ENCODE results near the gene RPTOR. TPM values are rescaled to one million over a fixed set of nuclear protein-coding genes. Genes with fewer than 3 reads are reported as not detected.
"Not testable (repeated sequence)": the region's sequence is repeated elsewhere in the genome, so short reads cannot be mapped to it uniquely, and the experiment has no call there.

RPTOR gene
- polyA plus RNA-seq, 5 donors, result 13.5 to 23.7 (median 15.7) TPM

DNA sequence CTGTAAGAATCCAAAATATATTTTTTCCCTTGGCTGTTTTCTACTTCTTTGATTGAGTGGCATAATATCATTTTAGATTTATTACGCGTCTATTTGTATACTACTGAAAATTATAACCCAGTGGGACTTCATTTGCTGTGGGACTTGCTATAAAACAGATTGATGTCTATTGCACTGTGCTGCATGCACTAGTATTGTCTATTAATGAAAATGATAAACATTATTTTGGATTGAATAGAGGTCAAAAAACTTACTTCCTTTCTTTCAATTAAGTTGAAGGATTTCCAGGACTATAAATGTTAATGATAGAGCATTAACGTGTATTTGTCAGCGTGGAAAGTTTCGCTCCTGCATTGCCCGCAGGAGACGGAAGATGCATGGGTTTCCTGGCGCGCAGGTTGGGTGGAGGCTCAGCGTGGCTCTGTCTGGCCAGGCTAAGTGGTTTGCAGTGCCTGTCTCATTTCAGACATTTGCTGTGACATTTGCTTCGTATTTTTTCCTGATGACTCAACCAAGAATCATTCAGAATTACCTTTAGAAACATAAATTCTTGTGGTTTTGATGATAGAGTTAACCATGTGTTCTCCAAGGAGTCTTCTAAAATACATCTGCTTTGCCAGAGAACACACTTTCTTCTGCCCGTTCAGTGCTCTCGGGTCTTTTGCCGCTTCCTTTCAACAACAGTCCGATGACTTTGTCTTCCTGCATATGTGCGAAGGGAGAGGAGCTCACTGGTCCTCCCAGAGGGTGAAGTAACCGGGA lies 216.7 kb downstream of the RPTOR start:
- DNase-seq, result no peak

DNA sequence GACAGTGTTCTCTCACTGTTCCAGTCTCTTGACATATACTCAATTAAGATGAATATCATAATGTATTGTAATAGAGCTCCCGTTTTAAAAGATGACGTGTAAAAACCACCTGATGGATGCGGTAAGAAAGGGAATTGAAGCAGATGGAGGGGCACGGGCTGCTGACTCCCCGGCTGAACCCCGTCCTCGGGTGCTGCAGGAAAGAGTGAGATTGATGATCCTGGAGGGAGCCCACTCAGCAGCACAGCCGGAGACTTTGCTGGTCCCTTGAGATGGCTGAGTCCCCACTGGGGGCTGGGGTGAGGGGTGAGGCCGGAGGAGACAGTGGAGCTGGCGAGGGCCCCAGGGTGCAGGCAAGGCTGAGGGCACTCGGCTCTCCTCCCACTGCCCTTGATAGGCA lies 217.4 kb downstream of the RPTOR start:
- DNase-seq, result no peak

DNA sequence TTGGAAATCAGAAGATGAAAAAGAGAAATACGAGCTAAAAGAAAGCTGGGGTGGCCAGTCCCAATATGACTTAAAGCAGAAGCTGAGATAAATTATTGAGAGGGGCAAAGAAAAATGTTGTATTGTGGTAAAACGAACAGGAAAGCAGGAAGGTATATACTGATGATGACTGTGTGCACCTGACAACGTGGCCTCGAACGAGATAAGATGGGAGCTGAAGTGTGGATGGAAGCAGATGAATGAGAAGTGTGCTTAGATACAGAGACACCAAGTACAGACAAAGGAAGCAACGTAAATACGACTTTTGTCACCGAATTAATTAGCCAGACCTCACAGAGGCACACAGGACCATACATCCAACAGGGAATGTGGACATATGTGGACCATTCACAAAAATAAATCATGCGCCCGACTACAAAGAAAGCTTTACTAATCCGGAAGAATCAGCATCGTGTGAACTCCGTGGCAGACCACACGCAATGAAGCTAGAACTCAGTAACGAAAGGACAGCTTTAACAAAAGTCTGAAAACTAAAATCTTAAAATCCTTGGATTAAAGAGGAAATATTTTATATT lies 218.7 kb downstream of the RPTOR start:
- DNase-seq, result no peak

DNA sequence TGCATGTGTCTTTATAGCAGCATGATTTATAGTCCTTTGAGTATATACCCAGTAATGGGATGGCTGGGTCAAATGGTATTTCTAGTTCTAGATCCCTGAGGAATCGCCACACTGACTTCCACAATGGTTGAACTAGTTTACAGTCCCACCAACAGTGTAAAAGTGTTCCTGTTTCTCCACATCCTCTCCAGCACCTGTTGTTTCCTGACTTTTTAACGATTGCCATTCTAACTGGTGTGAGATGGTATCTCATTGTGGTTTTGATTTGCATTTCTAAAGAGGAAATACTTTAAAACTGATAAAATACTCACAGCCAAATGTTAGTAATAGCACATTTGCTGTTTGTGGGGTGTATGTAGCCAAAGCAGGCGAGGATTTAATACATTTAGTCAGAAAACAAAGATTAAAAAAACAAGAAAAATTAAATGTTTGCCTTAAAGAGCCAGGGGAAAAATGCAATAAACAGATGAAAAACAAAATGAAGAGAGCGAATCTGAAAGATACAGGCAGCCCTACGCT lies 220.0 kb downstream of the RPTOR start:
- DNase-seq, result not testable (repeated sequence)

DNA sequence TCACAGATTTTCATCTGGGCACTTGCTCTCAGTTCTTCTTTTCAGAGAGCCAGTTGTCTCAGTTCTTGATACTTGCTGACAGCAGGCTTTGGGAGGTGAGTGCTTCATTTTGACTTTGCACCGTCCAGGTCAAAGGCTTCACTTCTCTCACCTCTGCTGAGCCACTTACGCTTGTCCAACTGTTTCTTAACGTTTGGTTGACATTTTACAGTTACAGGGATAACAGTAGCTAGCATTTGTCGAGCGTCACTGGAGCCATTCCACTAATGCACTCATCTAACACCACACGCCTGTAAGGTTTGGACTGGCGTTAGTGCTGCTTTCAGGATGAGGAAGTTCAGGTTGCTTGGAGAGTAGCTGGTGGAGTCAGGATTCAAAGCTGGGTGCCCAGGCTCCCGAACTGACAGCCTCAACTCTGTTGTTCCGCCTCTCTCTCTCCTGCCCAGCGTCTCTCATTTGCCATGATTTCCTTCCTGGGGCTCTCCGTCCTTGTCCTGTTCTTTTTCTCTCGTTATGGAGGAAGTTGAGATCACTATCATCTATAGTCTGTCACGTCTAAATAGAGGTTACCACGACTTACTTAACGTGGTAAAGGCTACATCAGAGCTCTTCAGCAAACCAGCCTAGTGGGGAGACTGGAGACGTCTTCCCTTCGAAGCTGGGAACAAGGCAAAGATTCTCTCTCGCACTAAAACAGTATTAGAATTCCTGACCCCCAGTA lies 220.8 kb downstream of the RPTOR start:
- no peak for DNase-seq

DNA sequence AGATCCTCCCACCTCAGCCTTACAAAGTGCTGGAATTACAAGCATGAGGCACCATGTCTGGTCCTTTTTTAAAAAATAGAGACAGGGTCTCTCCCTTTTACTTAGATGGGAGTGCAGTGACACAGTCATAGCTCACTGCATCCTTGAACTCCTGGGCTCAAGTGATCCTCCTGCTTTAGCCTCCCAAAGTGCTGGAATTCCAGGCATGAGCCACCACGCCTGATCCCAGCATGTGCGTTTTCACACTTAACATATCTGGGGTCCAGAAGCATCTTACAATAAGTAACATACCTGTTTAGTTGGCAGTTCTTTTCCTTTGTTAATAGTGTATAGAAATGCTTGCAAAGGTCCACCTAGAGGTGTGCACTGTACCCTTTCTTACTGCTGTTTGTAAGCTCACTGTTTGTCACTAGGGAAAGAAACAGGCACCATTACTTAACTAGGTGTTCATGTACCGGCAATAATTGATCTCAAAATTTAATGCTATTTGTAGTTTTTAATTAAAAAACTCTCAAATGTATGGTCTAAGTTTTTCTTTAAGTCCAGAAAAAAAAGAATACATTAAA lies 221.7 kb downstream of the RPTOR start:
- no peak for DNase-seq

DNA sequence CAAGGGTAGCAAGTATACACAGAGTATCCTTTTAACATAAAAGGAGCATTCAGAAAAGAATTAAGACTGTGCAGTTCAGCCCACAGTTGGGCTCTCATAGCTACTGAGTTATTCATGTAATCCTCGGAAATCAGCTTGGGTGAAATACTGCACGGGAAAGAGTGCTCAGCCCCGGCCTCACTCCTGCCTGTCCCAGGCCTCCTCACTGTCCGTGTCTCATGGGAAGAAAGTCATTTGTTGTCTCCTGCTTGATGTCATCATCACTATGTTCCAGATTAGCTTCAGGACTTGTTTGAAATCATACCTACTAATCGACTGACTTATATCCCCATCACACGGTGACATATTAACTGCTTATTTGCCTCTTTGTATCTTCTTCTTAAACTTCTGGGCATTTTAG lies 223.8 kb downstream of the RPTOR start:
- no peak for DNase-seq

DNA sequence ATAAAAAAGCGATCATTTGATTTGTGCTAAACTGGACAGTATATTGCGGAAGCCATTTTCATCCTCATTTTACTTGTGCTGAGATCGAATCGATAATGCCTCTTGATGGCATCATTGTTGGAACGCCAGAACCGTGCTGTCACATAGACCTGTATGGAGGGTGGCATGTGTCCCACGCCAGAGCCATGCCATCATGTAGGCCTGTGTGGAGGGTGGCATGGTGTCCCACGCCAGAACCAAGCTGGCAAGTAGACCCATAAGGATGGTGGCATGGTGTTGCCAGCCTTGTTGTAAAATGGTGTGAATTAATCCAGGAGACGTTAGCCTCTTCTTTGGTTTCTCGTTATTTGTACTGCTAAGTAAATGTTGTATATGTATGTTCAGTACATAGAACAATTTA lies 224.3 kb downstream of the RPTOR start:
- no peak for DNase-seq

DNA sequence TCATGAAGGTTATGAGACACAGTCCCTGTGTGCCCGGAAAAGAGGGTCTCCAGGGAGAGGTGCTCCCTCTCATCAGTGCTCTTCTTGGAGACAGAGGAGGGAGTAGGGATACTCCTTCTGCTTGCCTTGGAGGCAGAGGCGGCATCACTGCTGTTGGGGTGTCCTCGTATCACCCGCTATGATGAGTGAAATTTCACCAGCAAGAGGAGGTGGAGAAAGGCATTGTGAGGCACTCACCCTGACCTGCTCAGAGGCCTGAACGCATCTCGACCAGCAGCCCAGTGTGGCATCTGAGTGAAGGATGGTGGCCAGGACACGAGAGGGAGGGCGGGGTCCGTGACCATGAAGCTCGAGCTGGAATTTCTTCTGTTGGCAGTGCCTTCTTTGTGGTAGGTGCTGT lies 224.9 kb downstream of the RPTOR start:
- DNase-seq, result no peak

DNA sequence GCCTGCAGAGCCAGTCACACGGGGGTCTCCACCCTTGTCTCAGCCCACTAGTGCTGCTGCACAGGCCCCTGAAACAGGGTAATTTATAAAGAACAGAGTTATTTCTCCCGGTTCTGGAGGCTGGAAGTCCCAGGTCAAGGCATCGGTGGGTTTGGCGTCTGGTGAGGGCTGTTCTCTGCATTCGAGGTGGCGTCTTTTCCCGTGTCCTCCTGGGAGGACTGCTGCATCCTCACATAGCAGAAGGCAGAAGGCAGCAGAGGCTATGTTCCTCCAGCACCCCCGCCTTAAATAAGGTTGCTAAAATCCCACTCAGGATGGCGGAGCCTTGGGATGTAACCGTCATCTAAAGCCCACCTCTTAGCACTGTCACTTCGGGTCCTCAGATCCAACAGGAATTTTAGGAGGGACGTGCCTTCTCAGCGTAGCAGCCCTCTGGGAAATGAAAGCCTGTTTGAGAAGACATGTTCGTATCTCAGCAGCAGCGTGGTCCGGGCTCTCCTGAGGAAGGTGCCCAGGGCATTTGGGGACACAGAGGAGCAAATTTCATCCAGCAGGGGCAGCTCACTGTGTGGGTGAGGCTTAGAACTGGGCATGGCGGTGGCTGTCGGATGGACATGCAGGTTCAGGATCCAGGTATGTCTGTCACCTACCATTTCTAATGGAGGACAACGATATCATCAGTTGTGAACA lies 225.4 kb downstream of the RPTOR start:
- no peak for DNase-seq

DNA sequence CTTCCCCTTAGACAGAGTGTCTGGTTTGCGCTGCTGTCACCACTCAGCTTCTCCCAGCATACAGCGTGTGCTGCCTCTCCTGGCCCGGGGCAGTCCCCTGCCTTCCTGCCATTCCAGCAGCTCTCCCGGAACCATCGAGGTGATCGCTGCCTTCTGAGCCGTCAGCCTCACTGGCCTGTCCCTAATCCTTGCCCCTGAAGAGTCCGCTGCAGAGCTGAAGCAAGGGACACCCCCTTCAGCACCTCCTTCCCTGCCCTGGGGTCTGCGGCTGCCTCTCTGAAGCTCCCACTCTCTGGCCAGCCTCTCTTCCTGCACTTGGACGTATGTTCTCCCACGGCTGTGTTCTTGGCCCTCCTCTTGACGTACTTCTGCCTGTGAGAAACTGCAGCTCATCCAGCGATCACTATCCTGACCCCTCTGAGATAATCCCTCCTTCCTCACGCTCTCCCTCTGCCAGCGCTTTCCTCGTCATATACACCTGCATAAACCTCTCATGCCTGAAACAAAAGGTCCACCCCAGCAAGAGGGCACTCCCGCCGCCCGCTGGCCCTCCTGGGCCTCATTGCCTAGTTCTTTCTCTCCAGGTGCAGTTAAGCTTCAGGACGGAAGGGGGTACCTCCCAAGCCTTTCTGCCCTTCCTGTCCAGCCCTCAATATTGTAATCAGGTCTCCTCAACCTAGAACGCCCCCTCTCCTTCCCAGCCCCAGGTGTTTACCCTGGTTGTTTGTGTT lies 226.4 kb downstream of the RPTOR start:
- no peak for DNase-seq

DNA sequence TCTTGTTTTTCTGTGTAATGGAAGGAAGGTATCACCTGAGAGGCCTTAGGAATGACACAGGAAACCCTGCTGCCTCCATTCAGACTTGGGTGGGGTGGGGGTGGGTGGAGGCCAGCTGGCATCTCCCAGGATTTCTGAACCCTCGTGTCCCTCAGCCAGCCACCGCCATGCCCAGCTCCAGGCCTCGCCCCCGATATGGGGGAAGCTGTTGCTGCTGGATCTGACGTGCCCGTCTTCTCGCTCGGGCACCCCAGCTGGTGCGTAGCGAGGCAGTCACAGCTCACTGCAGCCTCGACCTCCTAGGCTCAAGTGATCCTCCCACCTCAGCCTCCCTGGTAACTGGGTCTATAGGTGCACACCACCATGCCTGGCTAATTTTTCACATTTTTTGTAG lies 227.0 kb downstream of the RPTOR start:
- no peak for DNase-seq

DNA sequence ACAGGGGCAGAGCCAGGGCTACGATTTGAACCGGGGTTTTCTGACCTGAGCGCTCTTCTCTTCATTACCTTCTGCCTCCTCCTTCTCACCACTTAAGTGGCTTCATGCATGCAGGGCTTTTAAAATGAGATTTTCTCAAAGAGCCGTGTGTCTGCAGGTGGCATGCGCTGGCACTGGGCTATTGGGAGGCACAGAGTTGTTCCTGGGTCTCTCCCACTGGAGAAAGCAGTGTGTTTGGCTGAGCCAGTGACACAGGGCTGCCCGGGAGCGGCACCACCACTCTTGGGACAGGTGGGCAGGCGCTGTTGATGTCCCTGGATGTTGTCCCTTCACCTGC lies 228.2 kb downstream of the RPTOR start:
- DNase-seq, result no peak

DNA sequence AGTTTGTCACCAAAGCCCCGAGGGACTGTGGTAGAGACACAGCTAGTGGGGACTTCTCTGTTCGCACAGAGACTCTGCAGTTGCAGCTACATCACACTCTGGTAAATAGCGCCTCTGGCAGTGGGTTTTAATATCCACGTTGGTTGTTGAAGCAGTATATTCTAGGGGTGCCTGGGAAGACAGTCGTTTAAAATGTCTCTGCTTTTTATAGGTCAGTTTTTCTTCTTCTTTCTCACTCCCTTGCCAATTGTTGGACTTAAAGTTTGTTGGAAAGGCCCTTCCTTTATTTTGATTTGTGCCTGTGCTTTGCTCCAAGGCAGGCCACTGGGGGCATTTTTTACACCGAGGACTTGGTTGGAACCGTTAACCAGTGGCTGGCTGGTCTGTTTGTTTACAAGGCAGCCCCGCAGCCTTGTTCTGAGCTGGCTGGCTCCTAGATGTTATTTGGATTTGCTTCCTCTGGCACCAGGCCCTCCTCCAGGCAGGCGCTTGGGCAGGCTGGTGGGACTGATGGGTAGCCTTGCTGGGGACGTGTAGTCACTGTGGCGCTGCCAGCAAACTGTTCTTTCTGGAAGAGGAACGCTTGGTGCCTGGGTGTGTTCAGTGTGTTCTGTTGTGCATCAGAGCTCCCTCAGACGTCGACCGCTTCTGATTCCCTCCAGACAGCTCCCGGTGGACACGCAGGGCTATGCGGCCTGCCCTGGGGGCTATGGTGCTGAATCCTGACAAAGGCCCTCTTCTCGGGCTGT lies 228.8 kb downstream of the RPTOR start:
- DNase-seq, result no peak

DNA sequence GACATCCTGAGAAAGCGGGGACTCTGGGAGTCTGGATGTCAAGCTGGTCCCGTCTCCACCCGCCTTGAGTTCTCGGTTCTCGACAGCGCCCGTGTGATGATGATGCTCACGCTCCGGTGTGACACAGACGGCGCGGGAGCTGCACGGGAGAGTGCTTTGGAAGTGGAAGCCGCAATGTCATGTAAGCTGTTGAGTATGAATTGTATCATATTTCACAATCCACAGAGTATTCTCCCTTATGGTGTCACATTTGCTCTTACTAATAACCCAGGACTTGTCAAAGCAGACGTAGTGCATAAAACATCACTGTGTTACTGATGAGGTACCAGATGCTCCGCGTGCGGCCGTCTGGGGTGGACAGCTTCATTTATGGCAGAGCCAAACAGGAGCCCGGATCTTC lies 229.5 kb downstream of the RPTOR start:
- DNase-seq, result no peak

DNA sequence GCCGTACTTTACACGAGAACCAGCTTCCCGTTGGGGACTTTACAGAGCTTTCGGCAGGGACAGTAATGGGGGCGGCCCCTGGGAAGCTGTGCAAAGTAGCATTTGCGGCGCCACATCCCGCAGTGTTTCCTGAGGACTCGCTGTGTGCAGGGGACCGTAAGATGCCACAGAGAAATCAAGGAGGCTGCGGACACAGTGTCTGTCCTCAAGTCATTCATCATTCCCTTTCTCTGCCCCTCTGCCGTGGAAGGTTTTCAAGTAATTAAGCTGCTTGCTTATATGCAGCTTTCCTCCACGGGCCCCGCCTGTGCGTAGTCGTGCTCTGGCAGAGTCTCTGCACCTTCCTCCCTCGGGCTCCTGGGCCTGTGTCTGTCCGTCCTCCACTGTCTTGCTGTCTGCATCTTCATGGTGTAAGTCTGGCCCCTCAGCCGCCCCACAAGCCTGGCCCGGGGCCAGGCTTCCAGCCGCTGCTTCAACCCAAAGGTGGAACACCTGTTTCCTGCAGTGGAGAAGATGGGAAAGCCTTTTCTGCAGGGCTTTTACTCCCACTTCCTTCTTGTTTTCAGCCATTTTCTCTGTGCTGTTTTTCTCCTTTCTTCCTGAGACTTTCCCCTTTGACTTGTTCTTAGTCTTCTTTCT lies 230.1 kb downstream of the RPTOR start:
- no peak for DNase-seq

DNA sequence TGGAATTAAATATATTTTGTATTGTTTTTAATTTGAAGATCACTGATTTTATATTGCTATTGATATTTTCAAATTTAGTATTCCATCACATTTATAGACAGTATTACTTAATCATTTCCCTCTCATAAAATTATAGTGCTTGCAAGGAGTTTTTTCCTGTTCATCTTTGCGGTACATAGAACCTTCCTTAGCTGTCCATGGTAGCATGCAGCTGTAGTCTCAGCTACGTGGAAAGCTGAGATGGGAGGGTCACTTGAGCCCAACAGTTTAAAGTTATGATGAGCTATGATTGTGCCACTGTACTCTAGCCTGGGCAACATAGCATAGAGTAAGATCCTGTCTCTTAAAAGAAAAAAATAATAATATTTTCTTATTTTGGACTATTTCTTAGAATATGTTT lies 231.2 kb downstream of the RPTOR start:
- no peak for DNase-seq

DNA sequence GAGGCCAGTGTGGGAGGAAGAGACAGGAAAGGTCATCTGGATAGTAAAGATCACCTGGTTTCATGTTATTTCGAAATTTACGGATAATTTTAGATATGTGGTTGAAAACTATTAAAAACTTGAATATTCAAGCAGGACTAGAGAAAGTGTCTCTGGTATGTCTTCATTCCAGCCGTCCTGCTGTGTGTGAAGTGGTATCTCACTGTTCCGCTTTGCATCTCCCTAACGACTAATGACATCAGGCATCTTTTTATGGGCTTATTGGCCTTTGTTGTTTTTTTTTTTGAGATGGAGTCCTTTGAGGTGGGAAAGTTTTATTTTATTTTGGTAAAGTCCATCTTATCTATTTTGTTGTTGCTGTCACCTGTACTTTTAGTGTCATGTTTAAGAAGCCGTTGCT lies 232.6 kb downstream of the RPTOR start:
- DNase-seq, result no peak

DNA sequence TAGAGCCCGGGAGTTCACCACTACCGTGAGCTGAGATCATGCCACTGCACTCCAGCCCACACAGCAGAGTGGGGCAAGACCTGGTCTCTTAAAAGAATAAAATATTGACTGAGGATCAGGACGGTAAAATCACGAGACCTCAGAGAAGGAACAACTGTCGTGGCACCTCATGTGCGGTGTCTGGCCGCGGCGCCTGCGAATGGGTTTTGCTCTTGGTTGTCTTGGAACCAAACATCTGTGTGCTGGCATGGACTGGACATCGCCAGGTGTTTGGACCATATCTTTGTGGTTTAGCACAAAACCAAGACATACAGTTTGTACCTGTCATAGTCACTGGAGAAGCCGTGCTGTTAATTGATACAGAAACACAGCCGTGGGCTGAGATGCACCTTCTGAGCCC lies 234.1 kb downstream of the RPTOR start:
- no peak for DNase-seq

DNA sequence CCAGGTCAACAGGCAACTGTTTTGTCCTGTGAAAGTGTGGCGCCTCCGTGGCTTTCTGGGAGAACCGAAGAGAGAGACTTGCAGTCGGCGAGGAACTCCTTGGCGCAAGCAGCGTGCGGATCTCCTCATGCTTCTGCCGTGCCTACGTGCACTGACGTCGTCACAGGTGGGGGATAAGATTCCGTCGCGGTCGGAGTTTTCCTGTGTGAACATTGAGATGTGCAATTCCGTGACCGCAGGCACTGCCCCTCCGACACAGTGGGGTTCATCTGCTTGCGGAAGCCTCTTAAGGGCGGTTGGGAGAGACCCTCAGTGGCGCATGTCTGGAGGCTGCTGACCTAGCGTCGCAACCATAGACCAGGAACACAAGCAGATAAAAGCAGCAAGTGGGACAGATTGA lies 234.7 kb downstream of the RPTOR start:
- no peak for DNase-seq
